Measurements from ENCODE around the gene ITGA2B.

Gene ITGA2B

DNA sequence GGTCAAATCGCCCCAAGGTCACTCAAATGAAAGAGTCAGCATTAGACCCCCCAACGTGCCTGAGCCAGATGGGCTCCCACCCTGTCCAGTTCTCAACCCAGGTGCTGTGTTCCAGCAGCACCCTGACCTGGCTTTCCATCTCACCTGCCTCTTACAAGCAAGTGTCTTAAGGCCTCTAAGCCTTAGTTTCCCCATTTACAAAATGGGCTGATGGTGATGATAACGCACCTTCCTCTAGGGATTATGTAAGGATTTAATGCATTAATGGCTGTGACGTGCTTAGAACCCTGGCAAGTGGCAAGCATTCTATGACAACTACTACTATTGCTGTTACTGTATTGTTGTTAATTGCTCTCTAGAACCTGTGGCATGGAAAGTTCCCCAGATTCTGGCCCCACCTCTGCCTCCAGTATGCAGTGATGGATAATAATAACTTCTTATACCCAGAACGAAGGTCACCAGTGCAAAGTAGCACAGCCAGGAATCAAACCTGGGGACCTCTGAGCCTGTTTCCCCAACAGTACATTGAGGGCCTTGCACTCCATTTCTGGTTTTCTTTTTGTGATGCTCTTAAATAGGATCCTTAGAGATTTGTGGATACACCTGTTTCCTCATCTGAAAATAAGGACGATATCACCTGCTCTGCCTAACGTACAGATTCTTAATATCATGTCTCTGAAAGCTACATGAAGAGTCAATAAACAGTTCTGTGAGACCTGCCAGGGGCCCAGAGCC, 61.6 kb downstream of the ITGA2B start:
- Histone ChIP-seq H3K27me3 (no peaks in the 10 kb centered on the region), H3K4me3 (ENCODE audit: low read depth, low read length) (no peak overlapping the region), H3K9me3 (no peaks in the 10 kb centered on the region), H3K36me3 (peaks cover 2% of the 10 kb centered on the region), H3K4me1 (0 out of 2 replicates have a peak, but pooled peaks cover 3% of the 10 kb centered on the region)
- TF ChIP-seq, protein P1, sequence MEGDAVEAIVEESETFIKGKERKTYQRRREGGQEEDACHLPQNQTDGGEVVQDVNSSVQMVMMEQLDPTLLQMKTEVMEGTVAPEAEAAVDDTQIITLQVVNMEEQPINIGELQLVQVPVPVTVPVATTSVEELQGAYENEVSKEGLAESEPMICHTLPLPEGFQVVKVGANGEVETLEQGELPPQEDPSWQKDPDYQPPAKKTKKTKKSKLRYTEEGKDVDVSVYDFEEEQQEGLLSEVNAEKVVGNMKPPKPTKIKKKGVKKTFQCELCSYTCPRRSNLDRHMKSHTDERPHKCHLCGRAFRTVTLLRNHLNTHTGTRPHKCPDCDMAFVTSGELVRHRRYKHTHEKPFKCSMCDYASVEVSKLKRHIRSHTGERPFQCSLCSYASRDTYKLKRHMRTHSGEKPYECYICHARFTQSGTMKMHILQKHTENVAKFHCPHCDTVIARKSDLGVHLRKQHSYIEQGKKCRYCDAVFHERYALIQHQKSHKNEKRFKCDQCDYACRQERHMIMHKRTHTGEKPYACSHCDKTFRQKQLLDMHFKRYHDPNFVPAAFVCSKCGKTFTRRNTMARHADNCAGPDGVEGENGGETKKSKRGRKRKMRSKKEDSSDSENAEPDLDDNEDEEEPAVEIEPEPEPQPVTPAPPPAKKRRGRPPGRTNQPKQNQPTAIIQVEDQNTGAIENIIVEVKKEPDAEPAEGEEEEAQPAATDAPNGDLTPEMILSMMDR (IDR thresholded peaks at IDR 0.05; ENCODE audit: low read depth, low read length) = no peak
- no peak for DNase-seq

- TF ChIP-seq, protein P1 (IDR thresholded peaks at IDR 0.05; ENCODE audit: low read depth, low read length) = no peak
- peaks cover 9% of the 10 kb centered on the region for H3K36me3 ChIP-seq
- 0 out of 2 replicates have a peak, but pooled peaks cover 3% of the 10 kb centered on the region for H3K4me1 ChIP-seq
- H3K27me3 ChIP-seq = no peaks in the 10 kb centered on the region
- H3K9me3 ChIP-seq = no peaks in the 10 kb centered on the region
- no peak overlapping the region for H3K4me3 ChIP-seq (ENCODE audit: low read depth, low read length)
- DNase-seq = peak; percentile 96
Observed at GRCh38 chr17:44326861-44327444, 62.5 kb downstream of the ITGA2B start.

GRCh38 chr17:44324571-44325275, 64.7 kb downstream of the ITGA2B start, which contains the start of gene SLC25A39:
TSS of gene SLC25A39 (minus strand) at chr17:44324823. CDS start at chr17:44323562, 1,261 bp downstream.
- DNase-seq = peak; percentile 96
- H3K27me3 ChIP-seq = no peaks in the 10 kb centered on the region
- no peaks in the 10 kb centered on the region for H3K4me1 ChIP-seq
- H3K36me3 ChIP-seq = peaks cover 31% of the 10 kb centered on the region
- H3K4me3 ChIP-seq (ENCODE audit: low read depth, low read length) = peak within 1 kb of the TSS; percentile 93
- TF ChIP-seq, protein P1 (IDR thresholded peaks at IDR 0.05; ENCODE audit: low read depth, low read length) = no peak
- H3K9me3 ChIP-seq = no peaks in the 10 kb centered on the region

GRCh38 chr17:44324092-44324570, 65.3 kb downstream of the ITGA2B start:
- Histone ChIP-seq H3K36me3 (peaks cover 37% of the 10 kb centered on the region), H3K9me3 (no peaks in the 10 kb centered on the region), H3K27me3 (no peaks in the 10 kb centered on the region), H3K4me3 (ENCODE audit: low read depth, low read length) (peak overlapping the region; percentile 93), H3K4me1 (no peaks in the 10 kb centered on the region)
- TF ChIP-seq, protein P1 (IDR thresholded peaks at IDR 0.05; ENCODE audit: low read depth, low read length) = no peak
- no peak for DNase-seq

- Histone ChIP-seq H3K9me3 (no peaks in the 10 kb centered on the region), H3K27me3 (no peaks in the 10 kb centered on the region), H3K36me3 (peaks cover 43% of the 10 kb centered on the region), H3K4me3 (ENCODE audit: low read depth, low read length) (peak overlapping the region; percentile 93), H3K4me1 (no peaks in the 10 kb centered on the region)
- TF ChIP-seq, protein P1 (IDR thresholded peaks at IDR 0.05; ENCODE audit: low read depth, low read length) = no peak
- DNase-seq = no peak
Observed at GRCh38 chr17:44323359-44324091, 65.9 kb downstream of the ITGA2B start.

Measured in BE2C (cell line).